ENCODE measurements around the gene XPNPEP1. TPM values are rescaled to one million over a fixed set of nuclear protein-coding genes. Genes with fewer than 3 reads are reported as not detected.

Gene XPNPEP1
- total RNA-seq, 1 experiment from 2014 or later = 125 TPM

Other genes with a start within 250 kb of the XPNPEP1 start
- gene ADD3, start 84.5 kb upstream of the XPNPEP1 start, total RNA-seq (2014; rRNA removed) = 66.1 and 148 TPM in 2 replicates